Measurements from ENCODE around the gene PTGR2.

PTGR2 gene

GRCh38 chr14:73817020-73817655 lies 34.5 kb upstream of the PTGR2 start:
- DNase-seq = no peak
- H3K27me3 ChIP-seq (ENCODE audit: insufficient read depth, low read depth, severe bottlenecking) = no peaks in the 10 kb centered on the region
- no peaks in the 10 kb centered on the region for H3K9me3 ChIP-seq (ENCODE audit: severe bottlenecking)
- no peaks in the 10 kb centered on the region for H3K36me3 ChIP-seq
- H3K27ac ChIP-seq = no peak overlapping the region
- TF ChIP-seq CTCF (IDR thresholded peaks at IDR 0.05; ENCODE audit: low read depth, low read length) = no peak
- H3K4me3 ChIP-seq (ENCODE audit: low read depth, low read length) = no peak overlapping the region

GRCh38 chr14:73818821-73819220 lies 32.8 kb upstream of the PTGR2 start:
- H3K27me3 ChIP-seq (ENCODE audit: insufficient read depth, low read depth, severe bottlenecking) = no peaks in the 10 kb centered on the region
- TF ChIP-seq CTCF (IDR thresholded peaks at IDR 0.05; ENCODE audit: low read depth, low read length) = no peak
- DNase-seq = no peak

GRCh38 chr14:73820631-73821030 lies 31.0 kb upstream of the PTGR2 start:
- H3K4me3 ChIP-seq (ENCODE audit: low read depth, low read length) = no peak overlapping the region
- TF ChIP-seq CTCF (IDR thresholded peaks at IDR 0.05; ENCODE audit: low read depth, low read length) = no peak
- H3K36me3 ChIP-seq = no peaks in the 10 kb centered on the region
- peaks cover 4% of the 10 kb centered on the region for H3K9me3 ChIP-seq (ENCODE audit: severe bottlenecking)
- no peak for DNase-seq
- H3K27ac ChIP-seq = no peak overlapping the region
- H3K27me3 ChIP-seq (ENCODE audit: insufficient read depth, low read depth, severe bottlenecking) = no peaks in the 10 kb centered on the region

More at GRCh38 chr14:73818821-73819220, 32.8 kb upstream of the PTGR2 start:
- H3K36me3 ChIP-seq = no peaks in the 10 kb centered on the region
- H3K9me3 ChIP-seq (ENCODE audit: severe bottlenecking) = peaks cover 4% of the 10 kb centered on the region
- no peak overlapping the region for H3K27ac ChIP-seq
- H3K4me3 ChIP-seq (ENCODE audit: low read depth, low read length) = no peak overlapping the region

- DNase-seq = no peak
- no peaks in the 10 kb centered on the region for H3K36me3 ChIP-seq
- TF ChIP-seq CTCF (IDR thresholded peaks at IDR 0.05; ENCODE audit: low read depth, low read length) = no peak
- peaks cover 4% of the 10 kb centered on the region for H3K9me3 ChIP-seq (ENCODE audit: severe bottlenecking)
- H3K4me3 ChIP-seq (ENCODE audit: low read depth, low read length) = no peak overlapping the region
- no peak overlapping the region for H3K27ac ChIP-seq
- no peaks in the 10 kb centered on the region for H3K27me3 ChIP-seq (ENCODE audit: insufficient read depth, low read depth, severe bottlenecking)
These were observed 28.2 kb upstream of the PTGR2 start for GRCh38 chr14:73823339-73823885.

GRCh38 chr14:73824127-73824526 lies 27.5 kb upstream of the PTGR2 start:
- DNase-seq = no peak
- no peak overlapping the region for H3K27ac ChIP-seq

More at GRCh38 chr14:73824127-73824526, 27.5 kb upstream of the PTGR2 start:
- Histone ChIP-seq H3K4me3 (ENCODE audit: low read depth, low read length) (no peak overlapping the region), H3K9me3 (ENCODE audit: severe bottlenecking) (peaks cover 4% of the 10 kb centered on the region), H3K27me3 (ENCODE audit: insufficient read depth, low read depth, severe bottlenecking) (no peaks in the 10 kb centered on the region), H3K36me3 (no peaks in the 10 kb centered on the region)
- TF ChIP-seq CTCF (IDR thresholded peaks at IDR 0.05; ENCODE audit: low read depth, low read length) = no peak
